ENCODE results near the gene STXBP4. TPM values are rescaled to one million over a fixed set of nuclear protein-coding genes. Genes with fewer than 3 reads are reported as not detected.

STXBP4 gene
- total RNA-seq, 1 donor from 2014 or later: 2.1 TPM

DNA sequence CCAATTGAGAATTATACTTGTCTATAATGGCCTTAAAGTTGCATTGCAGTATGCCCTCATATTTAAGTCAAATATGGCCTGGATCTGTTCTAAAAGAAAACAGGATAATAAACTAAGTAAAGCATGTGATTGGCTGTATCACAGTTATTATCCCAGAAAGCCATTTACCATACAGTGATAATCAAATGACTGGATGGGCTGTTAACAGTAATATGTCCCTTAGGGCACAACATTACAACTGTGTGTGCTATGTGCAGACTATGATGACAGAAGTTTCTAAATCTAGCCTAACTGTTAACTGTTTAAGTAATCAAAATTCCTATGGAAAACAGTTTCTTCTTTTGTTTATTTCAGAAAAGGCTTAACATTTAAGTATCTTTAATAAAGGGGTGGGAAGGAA, 145.7 kb downstream of the STXBP4 start:
- Histone ChIP-seq H3K4me3 (ENCODE audit: low read depth, low read length) (no peak overlapping the region), H3K36me3 (ENCODE audit: control insufficient read depth, insufficient read depth, low read length) (no peaks in the 10 kb centered on the region), H3K27me3 (ENCODE audit: control insufficient read depth, insufficient read depth, low read length) (no peaks in the 10 kb centered on the region)
- FAIRE-seq (no peak), DNase-seq (ENCODE audit: low read depth) (no peak)
- TF ChIP-seq, protein P1, sequence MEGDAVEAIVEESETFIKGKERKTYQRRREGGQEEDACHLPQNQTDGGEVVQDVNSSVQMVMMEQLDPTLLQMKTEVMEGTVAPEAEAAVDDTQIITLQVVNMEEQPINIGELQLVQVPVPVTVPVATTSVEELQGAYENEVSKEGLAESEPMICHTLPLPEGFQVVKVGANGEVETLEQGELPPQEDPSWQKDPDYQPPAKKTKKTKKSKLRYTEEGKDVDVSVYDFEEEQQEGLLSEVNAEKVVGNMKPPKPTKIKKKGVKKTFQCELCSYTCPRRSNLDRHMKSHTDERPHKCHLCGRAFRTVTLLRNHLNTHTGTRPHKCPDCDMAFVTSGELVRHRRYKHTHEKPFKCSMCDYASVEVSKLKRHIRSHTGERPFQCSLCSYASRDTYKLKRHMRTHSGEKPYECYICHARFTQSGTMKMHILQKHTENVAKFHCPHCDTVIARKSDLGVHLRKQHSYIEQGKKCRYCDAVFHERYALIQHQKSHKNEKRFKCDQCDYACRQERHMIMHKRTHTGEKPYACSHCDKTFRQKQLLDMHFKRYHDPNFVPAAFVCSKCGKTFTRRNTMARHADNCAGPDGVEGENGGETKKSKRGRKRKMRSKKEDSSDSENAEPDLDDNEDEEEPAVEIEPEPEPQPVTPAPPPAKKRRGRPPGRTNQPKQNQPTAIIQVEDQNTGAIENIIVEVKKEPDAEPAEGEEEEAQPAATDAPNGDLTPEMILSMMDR (IDR thresholded peaks at IDR 0.05; ENCODE audit: insufficient read depth, low read length, severe bottlenecking): no peak

DNA sequence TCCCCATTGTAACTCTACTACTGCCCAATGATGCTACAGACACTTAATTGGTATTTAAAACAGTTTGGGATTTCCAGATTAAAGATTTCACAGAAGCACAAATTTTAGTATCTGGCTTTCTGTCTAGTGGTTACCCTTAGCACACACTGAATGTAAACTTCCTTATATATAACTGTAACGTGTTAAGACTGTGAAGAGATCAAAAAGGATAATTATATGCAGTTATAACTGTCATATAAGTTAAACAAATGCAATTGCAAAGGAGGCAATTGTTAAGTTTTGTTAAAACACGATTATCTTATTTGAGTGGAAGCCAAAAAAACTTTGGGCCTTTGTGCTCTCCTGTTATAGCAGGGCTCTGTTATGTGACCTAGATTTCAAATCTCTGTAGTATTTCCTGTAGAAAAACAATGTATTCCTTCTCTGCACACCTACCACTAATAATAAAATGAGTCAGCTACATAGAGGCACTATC, 147.9 kb downstream of the STXBP4 start:
- TF ChIP-seq, protein P1 (IDR thresholded peaks at IDR 0.05; ENCODE audit: insufficient read depth, low read length, severe bottlenecking): no peak
- FAIRE-seq (no peak), DNase-seq (ENCODE audit: low read depth) (no peak)
- no peaks in the 10 kb centered on the region for H3K27me3 ChIP-seq (ENCODE audit: control insufficient read depth, insufficient read depth, low read length)
- H3K4me3 ChIP-seq (ENCODE audit: low read depth, low read length): no peak overlapping the region
- H3K36me3 ChIP-seq (ENCODE audit: control insufficient read depth, insufficient read depth, low read length): no peaks in the 10 kb centered on the region

DNA sequence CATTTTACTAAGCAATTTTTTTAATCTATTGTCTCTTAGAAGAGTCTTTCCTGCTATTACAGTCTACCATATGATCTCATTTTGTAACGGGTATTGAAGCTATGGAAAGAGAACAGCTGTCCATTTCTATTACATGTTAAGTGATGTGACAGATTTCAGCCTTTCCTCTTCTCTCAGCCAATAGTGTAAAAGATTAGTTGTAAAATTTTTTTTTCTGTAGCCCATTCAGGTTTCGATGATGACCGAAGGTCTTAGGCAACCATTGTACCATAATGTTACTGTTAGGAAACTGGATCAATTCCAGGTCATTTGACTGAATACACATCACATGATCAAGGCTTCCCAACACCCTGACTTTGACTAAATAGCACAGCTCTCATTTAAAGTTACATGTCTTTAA, 148.6 kb downstream of the STXBP4 start:
- Histone ChIP-seq H3K4me3 (ENCODE audit: low read depth, low read length) (no peak overlapping the region), H3K36me3 (ENCODE audit: control insufficient read depth, insufficient read depth, low read length) (no peaks in the 10 kb centered on the region), H3K27me3 (ENCODE audit: control insufficient read depth, insufficient read depth, low read length) (no peaks in the 10 kb centered on the region)
- FAIRE-seq: no peak
- peak; percentile 13 for DNase-seq (ENCODE audit: low read depth)
- TF ChIP-seq, protein P1 (IDR thresholded peaks at IDR 0.05; ENCODE audit: insufficient read depth, low read length, severe bottlenecking): no peak

DNA sequence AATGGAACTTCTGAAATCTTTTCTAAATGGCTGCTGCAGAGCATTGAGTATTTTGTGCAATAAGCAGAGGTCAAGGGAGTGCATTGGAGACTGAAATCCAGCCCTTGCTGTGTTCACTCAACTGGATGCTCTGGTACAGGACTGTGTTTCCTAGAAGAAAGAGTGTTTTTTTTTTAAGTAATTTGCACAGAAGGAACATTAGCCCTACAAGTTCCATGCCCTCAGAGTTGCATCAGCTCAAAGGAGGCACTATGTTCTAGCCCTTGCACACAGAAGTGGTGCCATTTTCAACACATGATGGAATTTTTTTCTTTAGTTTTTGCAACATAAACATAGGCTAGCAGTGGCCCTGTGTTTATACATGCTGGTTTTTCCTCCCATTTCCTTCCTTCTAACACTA, 152.1 kb downstream of the STXBP4 start:
- Histone ChIP-seq H3K4me3 (ENCODE audit: low read depth, low read length) (no peak overlapping the region), H3K36me3 (ENCODE audit: control insufficient read depth, insufficient read depth, low read length) (no peaks in the 10 kb centered on the region), H3K27me3 (ENCODE audit: control insufficient read depth, insufficient read depth, low read length) (no peaks in the 10 kb centered on the region)
- DNase-seq (ENCODE audit: low read depth): no peak
- no peak for FAIRE-seq
- TF ChIP-seq, protein P1 (IDR thresholded peaks at IDR 0.05; ENCODE audit: insufficient read depth, low read length, severe bottlenecking): no peak

DNA sequence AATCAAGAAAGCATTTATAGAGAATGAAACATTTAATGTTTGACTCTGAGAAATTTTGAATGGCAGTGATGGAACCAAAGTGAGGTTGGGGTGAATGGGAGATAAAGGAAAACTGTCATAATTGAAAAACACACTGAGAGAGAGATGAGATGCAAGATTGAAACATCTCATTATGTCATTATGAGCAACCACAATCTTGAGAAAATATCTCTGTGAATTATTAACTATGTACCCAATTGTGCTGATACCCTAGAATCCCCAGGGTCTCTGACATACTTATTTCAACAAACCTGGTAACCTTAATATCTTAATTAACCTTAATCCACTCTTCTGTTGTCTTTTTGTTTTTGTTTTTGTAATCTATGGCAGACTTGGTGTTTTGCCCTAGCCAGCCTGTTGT, 152.7 kb downstream of the STXBP4 start:
- H3K4me3 ChIP-seq (ENCODE audit: low read depth, low read length): no peak overlapping the region
- no peaks in the 10 kb centered on the region for H3K36me3 ChIP-seq (ENCODE audit: control insufficient read depth, insufficient read depth, low read length)
- no peaks in the 10 kb centered on the region for H3K27me3 ChIP-seq (ENCODE audit: control insufficient read depth, insufficient read depth, low read length)
- FAIRE-seq (no peak), DNase-seq (ENCODE audit: low read depth) (no peak)
- TF ChIP-seq, protein P1 (IDR thresholded peaks at IDR 0.05; ENCODE audit: insufficient read depth, low read length, severe bottlenecking): no peak

DNA sequence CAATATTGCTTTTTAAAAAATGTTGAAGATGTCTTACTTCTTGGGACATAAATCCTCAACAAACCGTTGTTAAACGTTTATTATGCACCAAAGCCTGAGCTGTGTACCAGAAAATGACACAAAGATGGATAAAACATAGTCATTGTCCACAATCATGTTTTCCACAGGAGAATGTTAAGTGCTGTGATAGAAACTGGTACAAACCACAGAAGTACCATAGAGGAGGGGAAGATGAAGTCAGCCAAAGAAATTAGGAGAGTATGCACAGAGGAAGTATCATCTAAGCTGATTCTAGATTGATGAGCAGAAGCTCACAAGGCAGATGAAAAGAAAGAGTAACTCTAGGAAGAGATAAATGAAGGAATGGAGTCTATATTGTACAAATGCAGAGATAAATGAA, 153.5 kb downstream of the STXBP4 start:
- H3K36me3 ChIP-seq (ENCODE audit: control insufficient read depth, insufficient read depth, low read length): no peaks in the 10 kb centered on the region
- FAIRE-seq (no peak), DNase-seq (ENCODE audit: low read depth) (no peak)
- no peaks in the 10 kb centered on the region for H3K27me3 ChIP-seq (ENCODE audit: control insufficient read depth, insufficient read depth, low read length)
- TF ChIP-seq, protein P1 (IDR thresholded peaks at IDR 0.05; ENCODE audit: insufficient read depth, low read length, severe bottlenecking): no peak
- no peak overlapping the region for H3K4me3 ChIP-seq (ENCODE audit: low read depth, low read length)
